MM.1S (cell line): ENCODE measurements around the gene NF2.

Experiments
- EZH2 ChIP-seq: fragments of 300-600 bp; sonication (generic); optimal IDR thresholded peaks from 2 replicates; pipeline ENCODE3; 2017; ENCODE audit warnings: low read depth, mild to moderate bottlenecking, antibody characterized with exemption, low read length, mixed read lengths
- EZH2phosphoT487 ChIP-seq: fragments of 300-600 bp; sonication (generic); IDR thresholded peaks from 2 replicates; pipeline ENCODE4 v1.6.1; 2018; ENCODE audit warnings: antibody characterized with exemption, low read length
- TF ChIP-seq, protein P1 (sequence below): fragments of 300-600 bp; sonication (generic); IDR thresholded peaks from 2 replicates; pipeline ENCODE4 v1.5.1; 2016; ENCODE audit warnings: antibody characterized with exemption, low read length, mixed read lengths

DNA sequence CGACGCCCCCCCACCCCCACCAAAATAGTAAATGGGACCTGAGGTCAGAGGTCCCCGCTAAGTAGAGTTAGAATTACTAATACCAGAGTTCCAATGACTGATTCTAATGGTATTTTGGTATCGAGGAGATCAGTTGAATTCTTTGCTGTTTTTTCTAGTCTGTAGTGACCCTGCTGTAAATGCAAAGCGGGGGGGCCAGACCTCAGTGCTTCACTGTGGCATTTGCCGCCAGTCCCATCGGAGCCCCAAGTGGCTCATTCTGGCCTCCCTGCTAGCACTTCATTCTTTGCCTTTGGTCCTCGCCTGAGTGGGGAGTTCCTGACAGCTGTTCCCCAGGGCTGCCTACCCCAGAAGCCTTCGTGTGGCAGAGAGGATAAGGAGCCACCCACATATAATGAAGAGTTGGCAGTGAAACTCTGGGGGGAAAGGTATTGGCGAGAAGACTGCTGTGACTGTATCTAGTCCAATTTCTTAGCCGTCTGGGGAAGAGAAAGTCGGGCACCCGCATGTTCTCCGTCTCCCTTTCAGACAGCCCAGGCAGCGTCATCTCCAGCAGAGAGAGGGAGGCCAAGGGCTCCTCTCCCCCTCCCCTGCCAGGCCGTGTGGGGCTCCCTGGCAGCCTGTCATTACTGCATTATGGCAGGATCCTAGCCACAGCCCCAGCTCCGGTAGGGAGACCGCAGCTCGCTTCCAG is 96.9 kb downstream of the NF2 start:
- TF ChIP-seq, protein P1, sequence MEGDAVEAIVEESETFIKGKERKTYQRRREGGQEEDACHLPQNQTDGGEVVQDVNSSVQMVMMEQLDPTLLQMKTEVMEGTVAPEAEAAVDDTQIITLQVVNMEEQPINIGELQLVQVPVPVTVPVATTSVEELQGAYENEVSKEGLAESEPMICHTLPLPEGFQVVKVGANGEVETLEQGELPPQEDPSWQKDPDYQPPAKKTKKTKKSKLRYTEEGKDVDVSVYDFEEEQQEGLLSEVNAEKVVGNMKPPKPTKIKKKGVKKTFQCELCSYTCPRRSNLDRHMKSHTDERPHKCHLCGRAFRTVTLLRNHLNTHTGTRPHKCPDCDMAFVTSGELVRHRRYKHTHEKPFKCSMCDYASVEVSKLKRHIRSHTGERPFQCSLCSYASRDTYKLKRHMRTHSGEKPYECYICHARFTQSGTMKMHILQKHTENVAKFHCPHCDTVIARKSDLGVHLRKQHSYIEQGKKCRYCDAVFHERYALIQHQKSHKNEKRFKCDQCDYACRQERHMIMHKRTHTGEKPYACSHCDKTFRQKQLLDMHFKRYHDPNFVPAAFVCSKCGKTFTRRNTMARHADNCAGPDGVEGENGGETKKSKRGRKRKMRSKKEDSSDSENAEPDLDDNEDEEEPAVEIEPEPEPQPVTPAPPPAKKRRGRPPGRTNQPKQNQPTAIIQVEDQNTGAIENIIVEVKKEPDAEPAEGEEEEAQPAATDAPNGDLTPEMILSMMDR, result no peak
- no peak for TF ChIP-seq EZH2
- TF ChIP-seq EZH2phosphoT487, result no peak
